Liver (tissue), 3 donors: Measurements from ENCODE around the gene ZCCHC17.

Source experiments
- FOXA1 ChIP-seq: IDR thresholded peaks from 2 replicates; pipeline ENCODE4 v1.6.1; 2016; ENCODE audit warnings: antibody characterized with exemption
- GABPA ChIP-seq, 2 donors: IDR thresholded peaks in 1 of 2; conservative IDR thresholded peaks in 1 of 2; 2 replicates each; pipeline ENCODE4 v1.6.1; 2016; ENCODE audit warnings: antibody characterized with exemption in 2 of 2, mild to moderate bottlenecking in 1 of 2, moderate library complexity in 1 of 2
- JUND ChIP-seq, 2 donors: IDR thresholded peaks; 2 replicates each; pipeline ENCODE4 v1.6.1; 2016; ENCODE audit warnings: antibody characterized with exemption in 2 of 2
- NR2F2 ChIP-seq: IDR thresholded peaks from 2 replicates; pipeline ENCODE4 v1.6.1; 2016; ENCODE audit warnings: antibody characterized with exemption
- RXRA ChIP-seq, 2 donors: IDR thresholded peaks; 2 replicates each; pipeline ENCODE4 v1.6.1; 2017 to 2018; ENCODE audit warnings: antibody characterized with exemption in 2 of 2, mild to moderate bottlenecking in 1 of 2
- SP1 ChIP-seq: IDR thresholded peaks from 2 replicates; pipeline ENCODE4 v1.6.1; 2018; ENCODE audit warnings: antibody characterized with exemption, mild to moderate bottlenecking
- TF ChIP-seq, protein P1 (sequence below): fragments of 150-350 bp; IDR thresholded peaks from 2 replicates; pipeline ENCODE4 v1.5.1; 2017; ENCODE audit warnings: improper control_type of control experiment, low read depth, low read length; ENCODE audit not compliant: missing input control
- TF ChIP-seq, protein P2 (sequence below): IDR thresholded peaks from 2 replicates; pipeline ENCODE4 v1.6.1; 2016; ENCODE audit warnings: antibody characterized with exemption, mild to moderate bottlenecking
- TF ChIP-seq, protein P3 (sequence below): IDR thresholded peaks from 2 replicates; pipeline ENCODE4 v1.6.1; 2016; ENCODE audit warnings: antibody characterized with exemption
- donor health status: healthy.
- donor health status: healthy.

DNA sequence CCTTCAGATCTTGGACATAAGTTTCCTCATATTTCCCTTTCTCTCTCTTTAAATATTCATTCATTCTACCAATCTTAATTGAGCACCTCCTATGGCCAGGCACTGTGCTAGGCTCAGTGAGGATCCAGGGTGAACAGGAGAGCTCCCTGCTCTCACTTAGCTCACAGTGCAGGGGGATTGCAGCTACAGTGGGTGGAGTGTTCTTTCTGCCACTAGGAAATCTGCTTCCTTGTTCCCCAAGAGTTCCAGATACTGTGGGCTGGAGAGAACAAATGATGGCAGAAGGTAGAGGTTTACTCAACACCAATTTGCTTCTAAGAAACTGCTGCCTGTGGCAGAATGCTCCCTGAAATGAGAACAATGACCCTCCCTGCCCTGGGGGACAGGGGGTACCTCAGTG is 81.2 kb downstream of the ZCCHC17 start:
- TF ChIP-seq JUND (IDR thresholded peaks at IDR 0.05) (no peak), SP1 (no peak), RXRA (IDR thresholded peaks at IDR 0.05) (no peak), GABPA (IDR thresholded peaks at IDR 0.05 in 1 of 2, conservative IDR thresholded peaks at IDR 0.05 in 1 of 2) (no peak), NR2F2 (no peak), FOXA1 (no peak)
- TF ChIP-seq, protein P1, sequence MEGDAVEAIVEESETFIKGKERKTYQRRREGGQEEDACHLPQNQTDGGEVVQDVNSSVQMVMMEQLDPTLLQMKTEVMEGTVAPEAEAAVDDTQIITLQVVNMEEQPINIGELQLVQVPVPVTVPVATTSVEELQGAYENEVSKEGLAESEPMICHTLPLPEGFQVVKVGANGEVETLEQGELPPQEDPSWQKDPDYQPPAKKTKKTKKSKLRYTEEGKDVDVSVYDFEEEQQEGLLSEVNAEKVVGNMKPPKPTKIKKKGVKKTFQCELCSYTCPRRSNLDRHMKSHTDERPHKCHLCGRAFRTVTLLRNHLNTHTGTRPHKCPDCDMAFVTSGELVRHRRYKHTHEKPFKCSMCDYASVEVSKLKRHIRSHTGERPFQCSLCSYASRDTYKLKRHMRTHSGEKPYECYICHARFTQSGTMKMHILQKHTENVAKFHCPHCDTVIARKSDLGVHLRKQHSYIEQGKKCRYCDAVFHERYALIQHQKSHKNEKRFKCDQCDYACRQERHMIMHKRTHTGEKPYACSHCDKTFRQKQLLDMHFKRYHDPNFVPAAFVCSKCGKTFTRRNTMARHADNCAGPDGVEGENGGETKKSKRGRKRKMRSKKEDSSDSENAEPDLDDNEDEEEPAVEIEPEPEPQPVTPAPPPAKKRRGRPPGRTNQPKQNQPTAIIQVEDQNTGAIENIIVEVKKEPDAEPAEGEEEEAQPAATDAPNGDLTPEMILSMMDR: no peak
- TF ChIP-seq, protein P2, sequence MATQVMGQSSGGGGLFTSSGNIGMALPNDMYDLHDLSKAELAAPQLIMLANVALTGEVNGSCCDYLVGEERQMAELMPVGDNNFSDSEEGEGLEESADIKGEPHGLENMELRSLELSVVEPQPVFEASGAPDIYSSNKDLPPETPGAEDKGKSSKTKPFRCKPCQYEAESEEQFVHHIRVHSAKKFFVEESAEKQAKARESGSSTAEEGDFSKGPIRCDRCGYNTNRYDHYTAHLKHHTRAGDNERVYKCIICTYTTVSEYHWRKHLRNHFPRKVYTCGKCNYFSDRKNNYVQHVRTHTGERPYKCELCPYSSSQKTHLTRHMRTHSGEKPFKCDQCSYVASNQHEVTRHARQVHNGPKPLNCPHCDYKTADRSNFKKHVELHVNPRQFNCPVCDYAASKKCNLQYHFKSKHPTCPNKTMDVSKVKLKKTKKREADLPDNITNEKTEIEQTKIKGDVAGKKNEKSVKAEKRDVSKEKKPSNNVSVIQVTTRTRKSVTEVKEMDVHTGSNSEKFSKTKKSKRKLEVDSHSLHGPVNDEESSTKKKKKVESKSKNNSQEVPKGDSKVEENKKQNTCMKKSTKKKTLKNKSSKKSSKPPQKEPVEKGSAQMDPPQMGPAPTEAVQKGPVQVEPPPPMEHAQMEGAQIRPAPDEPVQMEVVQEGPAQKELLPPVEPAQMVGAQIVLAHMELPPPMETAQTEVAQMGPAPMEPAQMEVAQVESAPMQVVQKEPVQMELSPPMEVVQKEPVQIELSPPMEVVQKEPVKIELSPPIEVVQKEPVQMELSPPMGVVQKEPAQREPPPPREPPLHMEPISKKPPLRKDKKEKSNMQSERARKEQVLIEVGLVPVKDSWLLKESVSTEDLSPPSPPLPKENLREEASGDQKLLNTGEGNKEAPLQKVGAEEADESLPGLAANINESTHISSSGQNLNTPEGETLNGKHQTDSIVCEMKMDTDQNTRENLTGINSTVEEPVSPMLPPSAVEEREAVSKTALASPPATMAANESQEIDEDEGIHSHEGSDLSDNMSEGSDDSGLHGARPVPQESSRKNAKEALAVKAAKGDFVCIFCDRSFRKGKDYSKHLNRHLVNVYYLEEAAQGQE: no peak
- TF ChIP-seq, protein P3, sequence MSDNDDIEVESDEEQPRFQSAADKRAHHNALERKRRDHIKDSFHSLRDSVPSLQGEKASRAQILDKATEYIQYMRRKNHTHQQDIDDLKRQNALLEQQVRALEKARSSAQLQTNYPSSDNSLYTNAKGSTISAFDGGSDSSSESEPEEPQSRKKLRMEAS: no peak
